GM21526 (cell line): Measurements from ENCODE around the gene CRYZ.
"Not testable (repeated sequence)": the region's sequence is repeated elsewhere in the genome, so short reads cannot be mapped to it uniquely, and the experiment has no call there.

Source experiments
- ATAC-seq: cut with Tn5 transposase; IDR thresholded peaks from one replicate; pipeline ENCODE4 v1.9.1; 2021; ENCODE audit warnings: moderate library complexity; ENCODE audit not compliant: unreplicated experiment, low FRiP score

The CRYZ gene

DNA sequence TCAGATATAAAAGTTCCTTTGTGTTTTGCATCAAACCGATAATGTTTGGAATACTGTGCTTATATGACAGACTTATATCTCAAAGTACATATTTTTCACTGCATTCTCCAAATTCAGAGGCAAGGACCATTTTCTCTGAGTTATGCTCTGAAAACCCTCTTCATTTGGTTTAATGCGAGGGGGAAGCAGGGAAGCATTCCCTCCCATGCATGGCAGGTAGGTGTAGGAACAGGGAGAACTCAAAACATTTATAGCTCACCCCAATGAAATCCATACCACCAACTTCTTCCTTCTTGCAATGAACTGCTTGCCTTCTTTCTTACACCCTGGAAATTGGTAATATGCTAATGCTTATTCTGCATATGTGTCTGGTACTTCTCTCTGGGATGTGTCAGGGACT is 48.5 kb downstream of the CRYZ start:
- ATAC-seq: no peak

DNA sequence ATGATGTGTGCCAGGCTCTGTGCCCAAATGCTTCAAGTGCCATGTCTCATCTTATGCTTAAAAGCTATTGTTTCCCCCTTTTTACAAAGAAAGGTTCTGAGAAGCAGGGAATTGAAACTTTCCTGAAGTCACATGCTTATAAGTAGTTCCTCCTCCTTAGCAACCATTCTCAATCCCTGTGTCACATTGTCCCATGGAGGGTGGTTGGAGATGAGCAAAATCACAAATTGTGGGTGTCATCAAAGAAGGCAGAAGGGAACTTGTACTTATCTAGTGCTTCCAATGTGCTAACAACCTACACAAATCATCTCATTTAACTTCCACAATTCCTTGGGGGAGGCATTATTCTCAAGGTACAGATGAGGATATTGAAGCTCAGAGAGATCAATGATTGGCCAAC is 49.2 kb downstream of the CRYZ start:
- ATAC-seq: no peak

DNA sequence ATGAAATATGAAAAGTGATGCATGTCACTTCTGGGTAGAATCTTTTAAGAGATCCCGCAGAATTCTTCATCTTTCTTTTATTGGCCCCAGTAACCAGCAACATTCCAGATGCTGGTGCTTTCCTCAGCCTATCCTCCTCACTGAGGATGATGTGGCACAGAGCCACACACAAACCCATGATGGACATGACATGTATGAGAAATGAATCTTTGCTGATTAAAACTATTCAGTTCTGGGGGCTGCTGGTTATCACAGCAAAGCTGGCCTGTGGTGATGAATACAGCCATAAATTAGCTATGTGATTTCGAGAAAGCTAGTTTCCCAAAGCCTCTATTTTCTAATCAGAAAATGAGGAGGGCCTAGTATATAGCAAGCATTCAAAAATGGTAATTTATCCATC is 51.0 kb downstream of the CRYZ start:
- ATAC-seq: no peak

DNA sequence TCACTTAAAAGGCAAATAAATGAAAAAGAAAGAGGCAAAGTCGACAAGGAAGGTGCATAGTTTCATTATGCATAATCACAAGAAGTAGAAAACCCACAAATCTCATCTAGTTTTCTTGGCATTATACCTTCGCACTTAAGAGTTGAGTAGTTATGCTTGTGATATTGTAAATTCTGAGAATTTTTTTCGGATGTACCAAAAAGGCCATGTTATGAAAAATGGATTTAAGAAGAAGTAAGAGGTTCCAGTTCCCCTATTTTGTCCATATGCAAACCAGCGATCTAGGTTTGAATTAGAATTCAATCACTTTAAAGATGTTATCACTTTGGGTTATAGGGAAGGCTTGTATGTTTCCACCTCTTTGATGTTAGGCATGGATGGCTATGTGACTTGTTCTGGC is 51.4 kb downstream of the CRYZ start:
- ATAC-seq: peak; percentile 88

DNA sequence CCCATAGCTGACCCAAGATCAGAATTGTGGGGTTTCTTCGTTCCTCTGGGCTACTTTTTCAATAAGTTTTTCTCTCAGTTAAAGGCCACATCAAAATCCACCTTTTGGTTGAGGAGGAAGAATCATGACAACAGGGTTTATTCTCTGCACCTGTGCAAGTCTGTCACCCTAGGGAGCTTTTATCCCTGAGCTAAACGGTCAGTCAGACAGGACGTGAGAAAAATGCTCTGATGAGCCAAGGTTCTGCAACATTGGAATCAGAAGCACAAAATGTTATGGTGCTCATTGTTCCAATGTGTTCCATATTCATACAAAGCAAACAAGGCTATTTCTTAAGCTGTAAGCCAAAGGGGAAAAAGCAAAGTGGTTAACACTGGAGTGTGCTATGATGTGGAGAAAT is 51.8 kb downstream of the CRYZ start:
- ATAC-seq: peak; percentile 36

DNA sequence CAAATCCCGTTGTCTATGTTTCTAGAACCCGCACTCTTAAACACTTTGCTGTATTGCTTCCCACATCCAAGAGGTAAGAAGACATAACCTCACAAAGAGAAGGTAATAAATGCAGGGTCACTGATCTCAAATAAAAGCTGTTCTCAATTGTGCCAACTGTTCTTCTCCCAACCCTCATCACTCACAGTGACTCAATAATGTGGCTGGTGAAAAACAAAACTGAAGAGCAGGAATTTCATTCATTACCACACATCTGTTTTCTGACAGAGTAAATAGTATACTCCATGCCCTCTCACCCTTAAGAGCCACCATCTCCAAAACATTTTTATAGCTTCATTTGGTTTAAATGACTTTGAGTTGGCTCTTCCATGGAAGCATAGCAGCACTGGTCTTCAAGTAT is 53.0 kb downstream of the CRYZ start:
- ATAC-seq: no peak

DNA sequence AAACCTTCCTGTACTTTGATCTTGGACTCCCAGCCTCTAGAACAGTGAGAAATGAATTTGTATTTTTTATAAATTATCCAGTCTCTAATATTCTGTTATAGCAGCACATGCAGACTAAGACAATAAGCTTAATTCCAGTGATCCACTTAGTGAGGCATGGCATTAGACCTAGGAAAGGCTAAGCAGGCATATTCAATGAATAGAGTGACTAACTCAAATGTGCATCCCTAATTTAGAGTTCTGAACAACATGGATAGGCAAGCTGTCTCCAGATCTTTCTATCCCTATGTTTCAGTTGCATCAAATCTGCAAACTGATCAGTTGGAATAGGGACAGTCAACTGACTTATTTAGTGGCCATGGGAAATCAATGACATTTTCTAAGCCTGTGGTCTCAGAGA is 54.9 kb downstream of the CRYZ start:
- ATAC-seq: no peak

DNA sequence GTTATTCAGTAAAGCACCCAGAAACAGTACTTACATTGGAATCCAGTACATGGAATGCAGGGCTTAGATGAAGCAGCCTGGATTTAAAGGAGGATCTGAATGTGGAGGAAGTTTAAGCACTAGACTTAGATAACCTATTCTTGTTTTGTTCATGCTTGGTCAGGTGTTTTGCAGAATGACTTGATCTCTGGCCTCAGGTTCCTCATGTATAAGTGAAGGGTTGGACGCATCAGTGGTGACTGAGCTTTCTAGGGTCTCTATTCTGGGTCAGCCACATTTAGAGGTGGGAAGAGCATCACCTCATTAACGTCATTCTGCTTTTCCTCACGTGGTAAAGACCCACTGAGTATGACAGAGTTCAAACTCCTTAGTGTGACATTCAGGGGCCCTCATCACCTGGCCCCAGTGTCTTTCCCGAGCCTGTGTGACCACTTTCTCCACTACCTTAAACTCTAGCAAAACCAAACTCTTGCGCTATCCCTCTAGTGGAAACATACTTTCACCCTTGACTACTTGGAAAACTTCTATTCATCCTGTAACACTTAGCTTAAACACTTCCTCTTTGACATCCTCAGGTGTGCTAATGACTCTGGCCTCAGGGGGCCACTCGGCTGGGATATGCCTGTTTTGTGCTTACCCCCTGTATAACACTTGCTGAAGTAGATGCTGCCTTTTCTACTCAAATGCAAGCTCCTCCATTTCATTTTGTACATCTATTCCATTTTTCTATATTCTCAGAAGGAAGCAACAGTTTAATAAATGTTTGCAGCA is 58.4 kb downstream of the CRYZ start:
- ATAC-seq: no peak

DNA sequence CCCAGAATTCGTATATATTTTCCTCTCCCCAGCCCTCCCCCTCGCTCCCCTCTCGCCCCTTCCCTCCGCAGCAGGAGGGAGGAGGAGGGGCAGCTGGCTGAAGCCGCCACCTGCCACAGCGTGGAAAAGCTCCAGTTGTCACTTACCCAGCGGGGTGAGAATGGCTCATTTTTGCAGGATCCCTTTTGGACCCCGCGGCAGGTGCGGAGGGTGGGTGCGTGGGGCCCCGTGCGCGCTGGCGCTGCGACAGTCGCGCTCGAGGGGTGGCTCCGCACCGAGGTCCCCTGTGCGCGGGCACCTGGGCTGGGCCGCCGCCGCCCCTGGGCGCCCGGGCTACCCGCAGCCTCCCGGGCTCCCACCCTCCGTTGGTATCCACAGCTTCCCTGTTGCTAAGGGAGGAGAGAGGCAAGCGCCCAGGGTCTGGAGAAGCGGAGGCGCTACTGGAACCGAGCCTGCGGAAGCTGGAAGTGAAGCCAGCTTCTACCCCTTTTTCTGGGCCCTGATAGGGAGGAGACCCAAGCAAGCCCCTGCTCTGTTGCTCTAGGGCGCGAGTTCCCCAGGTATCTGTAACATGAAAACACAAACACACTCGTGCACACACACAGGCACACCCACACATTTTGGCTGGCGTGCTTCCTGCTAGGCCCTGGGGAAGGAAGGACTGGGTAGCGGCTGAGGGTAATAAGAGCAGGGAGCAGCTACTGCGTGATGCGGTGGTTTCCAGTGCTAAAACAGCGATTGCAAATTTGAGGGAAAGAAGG is 59.3 kb downstream of the CRYZ start, which contains the start of gene ERICH3:
TSS of gene ERICH3 (minus strand) at position 442 of the 761 bp plus-strand sequence. CDS start at position 169, 273 bp downstream.
- ATAC-seq: no peak

DNA sequence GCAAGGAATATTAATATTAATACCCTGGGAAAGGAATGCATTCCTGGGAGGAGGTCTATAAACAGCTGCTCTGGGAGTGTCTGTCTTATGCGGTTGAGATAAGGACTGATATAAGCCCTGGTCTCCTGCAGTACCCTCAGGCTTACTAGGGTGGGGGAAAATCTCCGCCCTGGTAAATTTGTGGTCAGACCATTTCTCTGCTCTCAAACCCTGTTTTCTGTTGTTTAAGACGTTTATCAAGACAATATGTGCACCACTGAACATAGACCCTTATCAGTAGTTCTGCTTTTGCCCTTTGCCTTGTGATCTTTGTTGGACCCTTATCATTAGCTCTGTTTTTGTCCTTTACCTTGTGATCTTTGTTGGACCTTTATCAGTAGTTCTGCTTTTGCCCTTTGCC is 62.0 kb downstream of the CRYZ start:
- not testable (repeated sequence) for ATAC-seq
